ENCODE results near the gene PISD. TPM values are rescaled to one million over a fixed set of nuclear protein-coding genes. Genes with fewer than 3 reads are reported as not detected.

The PISD gene
- total and polyA plus RNA-seq, 10 donors, result 27.6 to 108 (median 65.0) TPM

- H3K27me3 ChIP-seq (replicated peaks in 1 of 7), result no peaks in the 10 kb centered on the region
- H3K27ac ChIP-seq, result peak overlapping the region; percentile 51 to 97 (median 92)
- H3K36me3 ChIP-seq, result peaks cover 0 to 18% (median under 1%) of the 10 kb centered on the region in 6 donors
- TF ChIP-seq POLR2A (IDR thresholded peaks at IDR 0.05) (no peak), POLR2AphosphoS5 (IDR thresholded peaks at IDR 0.05) (no peak), CTCF (IDR thresholded peaks at IDR 0.05 in 8 of 11, conservative IDR thresholded peaks at IDR 0.05 in 3 of 11) (no peak)
- DNase-seq, result no peak
- peak overlapping the region in 1 of 8 donors; percentile 72 for H3K4me3 ChIP-seq
- intact Hi-C loops (cut with DNase I; ENCODE audit: low total_unique reads), result loop anchor here (10.0 kb wide), 2 partner anchors 145 to 295 kb away; partner anchors contain the start of genes PATZ1 and SFI1
- WGBS, 5 donors, result 30 to 61% (median 53%) methylated on average over 4 of the region's 4 CpGs
- peaks cover 18 to 94% (median 55%) of the 10 kb centered on the region in 6 donors for H3K4me1 ChIP-seq
- H3K9me3 ChIP-seq, result no peaks in the 10 kb centered on the region
Measured at GRCh38 chr22:31639436-31640039, 22.5 kb downstream of the PISD start.

- H3K4me1 ChIP-seq, result peaks cover 18 to 100% (median 60%) of the 10 kb centered on the region in 6 donors
- peaks cover 0 to 14% (median 0%) of the 10 kb centered on the region in 6 donors for H3K36me3 ChIP-seq
- 17 to 39% (median 32%) methylated on average over 10 to 15 of the region's 15 CpGs for WGBS, 5 donors
- H3K9me3 ChIP-seq, result no peaks in the 10 kb centered on the region
- H3K27ac ChIP-seq, result peak overlapping the region; percentile 51 to 97 (median 92)
- H3K27me3 ChIP-seq (replicated peaks in 1 of 7), result no peaks in the 10 kb centered on the region
- peak overlapping the region in 7 of 8 donors; percentile 20 to 72 (median 40) for H3K4me3 ChIP-seq
- intact Hi-C loops (cut with DNase I; ENCODE audit: low total_unique reads), result loop anchor here (10.0 kb wide), 2 partner anchors 143 to 293 kb away; partner anchors contain the start of genes PATZ1 and SFI1
- peak; percentile 89 for DNase-seq
- TF ChIP-seq POLR2AphosphoS5 (IDR thresholded peaks at IDR 0.05), result peak; percentile 34 to 69 (median 54)
- TF ChIP-seq POLR2A (IDR thresholded peaks at IDR 0.05), result no peak
- peak in 1 of 11 experiments; percentile 12 for TF ChIP-seq CTCF (IDR thresholded peaks at IDR 0.05 in 8 of 11, conservative IDR thresholded peaks at IDR 0.05 in 3 of 11)
Measured at GRCh38 chr22:31637891-31638618, 24.0 kb downstream of the PISD start.

- H3K27ac ChIP-seq, result peak overlapping the region; percentile 36 to 97 (median 92)
- peak; percentile 94 for DNase-seq
- H3K27me3 ChIP-seq (replicated peaks in 1 of 7), result no peaks in the 10 kb centered on the region
- WGBS, 5 donors, result 24 to 34% (median 25%) methylated on average over 10 of the region's 10 CpGs
- H3K9me3 ChIP-seq, result no peaks in the 10 kb centered on the region
- peaks cover 18 to 100% (median 59%) of the 10 kb centered on the region in 6 donors for H3K4me1 ChIP-seq
- intact Hi-C loops (cut with DNase I; ENCODE audit: low total_unique reads), result loop anchor here (10.0 kb wide), 2 partner anchors 143 to 293 kb away; partner anchors contain the start of genes PATZ1 and SFI1
- H3K4me3 ChIP-seq, result peak overlapping the region in 7 of 8 donors; percentile 20 to 72 (median 40)
- H3K36me3 ChIP-seq, result peaks cover 0 to 16% (median 0%) of the 10 kb centered on the region in 6 donors
- TF ChIP-seq CTCF (IDR thresholded peaks at IDR 0.05 in 8 of 11, conservative IDR thresholded peaks at IDR 0.05 in 3 of 11) (peak in 9 of 11 experiments; percentile 7 to 65 (median 34)), POLR2AphosphoS5 (IDR thresholded peaks at IDR 0.05) (peak in 2 of 3 donors; percentile 69 to 82), POLR2A (IDR thresholded peaks at IDR 0.05) (no peak)
Measured at GRCh38 chr22:31637447-31637890, 24.5 kb downstream of the PISD start.
